ENCODE data around the gene MRC2. TPM values are rescaled to one million over a fixed set of nuclear protein-coding genes. Genes with fewer than 3 reads are reported as not detected.
A peak's percentile ranks its signal among the peaks of the same experiment; 100 is the strongest.

MRC2 gene
- total and polyA plus RNA-seq, 9 of the 15 experiments (the other 6 are each of a cell fraction or from before 2014, with no cell fraction given): 0.28 to 11.5 (median 6.6) TPM

DNA sequence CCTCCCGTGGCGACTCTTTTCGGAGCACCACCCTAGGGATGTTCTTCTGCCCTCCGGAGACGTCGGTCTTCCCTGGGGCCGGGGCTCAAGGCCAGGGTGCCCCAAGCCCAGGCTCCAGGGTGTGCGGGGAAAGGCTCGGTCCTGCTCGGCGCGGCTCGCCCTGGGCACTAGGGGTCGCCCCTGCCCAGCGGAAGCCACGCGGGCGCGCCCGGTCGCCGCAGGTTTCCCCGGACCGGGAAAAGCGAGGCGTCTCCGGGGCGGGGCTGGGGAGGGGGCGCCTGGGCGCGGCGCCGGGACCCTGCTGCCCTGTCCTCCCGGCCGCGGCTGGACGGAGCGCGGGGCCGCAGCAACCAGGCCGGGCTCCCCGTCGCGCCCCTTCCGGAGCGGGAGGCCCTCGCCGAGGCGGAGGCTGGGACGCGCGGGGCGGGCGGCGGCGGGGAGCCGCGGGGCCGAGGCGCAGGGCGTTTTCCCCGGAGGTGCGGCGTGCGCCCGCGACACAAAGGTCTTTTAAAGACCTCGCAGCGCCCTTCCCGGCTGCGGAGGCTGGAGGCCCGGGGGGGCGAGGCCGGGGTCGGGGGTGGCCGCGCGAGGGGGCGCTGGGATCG lies 76.4 kb downstream of the MRC2 start (continued):
- TF ChIP-seq, protein P1, sequence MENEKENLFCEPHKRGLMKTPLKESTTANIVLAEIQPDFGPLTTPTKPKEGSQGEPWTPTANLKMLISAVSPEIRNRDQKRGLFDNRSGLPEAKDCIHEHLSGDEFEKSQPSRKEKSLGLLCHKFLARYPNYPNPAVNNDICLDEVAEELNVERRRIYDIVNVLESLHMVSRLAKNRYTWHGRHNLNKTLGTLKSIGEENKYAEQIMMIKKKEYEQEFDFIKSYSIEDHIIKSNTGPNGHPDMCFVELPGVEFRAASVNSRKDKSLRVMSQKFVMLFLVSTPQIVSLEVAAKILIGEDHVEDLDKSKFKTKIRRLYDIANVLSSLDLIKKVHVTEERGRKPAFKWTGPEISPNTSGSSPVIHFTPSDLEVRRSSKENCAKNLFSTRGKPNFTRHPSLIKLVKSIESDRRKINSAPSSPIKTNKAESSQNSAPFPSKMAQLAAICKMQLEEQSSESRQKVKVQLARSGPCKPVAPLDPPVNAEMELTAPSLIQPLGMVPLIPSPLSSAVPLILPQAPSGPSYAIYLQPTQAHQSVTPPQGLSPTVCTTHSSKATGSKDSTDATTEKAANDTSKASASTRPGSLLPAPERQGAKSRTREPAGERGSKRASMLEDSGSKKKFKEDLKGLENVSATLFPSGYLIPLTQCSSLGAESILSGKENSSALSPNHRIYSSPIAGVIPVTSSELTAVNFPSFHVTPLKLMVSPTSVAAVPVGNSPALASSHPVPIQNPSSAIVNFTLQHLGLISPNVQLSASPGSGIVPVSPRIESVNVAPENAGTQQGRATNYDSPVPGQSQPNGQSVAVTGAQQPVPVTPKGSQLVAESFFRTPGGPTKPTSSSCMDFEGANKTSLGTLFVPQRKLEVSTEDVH (IDR thresholded peaks at IDR 0.05; ENCODE audit: low read depth, partially characterized antibody): no peak
- TF ChIP-seq FOXP1 (CRISPR knock-in tag; IDR thresholded peaks at IDR 0.05): no peak
- TF ChIP-seq, protein P2, sequence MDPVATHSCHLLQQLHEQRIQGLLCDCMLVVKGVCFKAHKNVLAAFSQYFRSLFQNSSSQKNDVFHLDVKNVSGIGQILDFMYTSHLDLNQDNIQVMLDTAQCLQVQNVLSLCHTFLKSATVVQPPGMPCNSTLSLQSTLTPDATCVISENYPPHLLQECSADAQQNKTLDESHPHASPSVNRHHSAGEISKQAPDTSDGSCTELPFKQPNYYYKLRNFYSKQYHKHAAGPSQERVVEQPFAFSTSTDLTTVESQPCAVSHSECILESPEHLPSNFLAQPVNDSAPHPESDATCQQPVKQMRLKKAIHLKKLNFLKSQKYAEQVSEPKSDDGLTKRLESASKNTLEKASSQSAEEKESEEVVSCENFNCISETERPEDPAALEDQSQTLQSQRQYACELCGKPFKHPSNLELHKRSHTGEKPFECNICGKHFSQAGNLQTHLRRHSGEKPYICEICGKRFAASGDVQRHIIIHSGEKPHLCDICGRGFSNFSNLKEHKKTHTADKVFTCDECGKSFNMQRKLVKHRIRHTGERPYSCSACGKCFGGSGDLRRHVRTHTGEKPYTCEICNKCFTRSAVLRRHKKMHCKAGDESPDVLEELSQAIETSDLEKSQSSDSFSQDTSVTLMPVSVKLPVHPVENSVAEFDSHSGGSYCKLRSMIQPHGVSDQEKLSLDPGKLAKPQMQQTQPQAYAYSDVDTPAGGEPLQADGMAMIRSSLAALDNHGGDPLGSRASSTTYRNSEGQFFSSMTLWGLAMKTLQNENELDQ (CRISPR knock-in tag; IDR thresholded peaks at IDR 0.05; ENCODE audit: borderline replicate concordance): no peak
- TF ChIP-seq, protein P3, sequence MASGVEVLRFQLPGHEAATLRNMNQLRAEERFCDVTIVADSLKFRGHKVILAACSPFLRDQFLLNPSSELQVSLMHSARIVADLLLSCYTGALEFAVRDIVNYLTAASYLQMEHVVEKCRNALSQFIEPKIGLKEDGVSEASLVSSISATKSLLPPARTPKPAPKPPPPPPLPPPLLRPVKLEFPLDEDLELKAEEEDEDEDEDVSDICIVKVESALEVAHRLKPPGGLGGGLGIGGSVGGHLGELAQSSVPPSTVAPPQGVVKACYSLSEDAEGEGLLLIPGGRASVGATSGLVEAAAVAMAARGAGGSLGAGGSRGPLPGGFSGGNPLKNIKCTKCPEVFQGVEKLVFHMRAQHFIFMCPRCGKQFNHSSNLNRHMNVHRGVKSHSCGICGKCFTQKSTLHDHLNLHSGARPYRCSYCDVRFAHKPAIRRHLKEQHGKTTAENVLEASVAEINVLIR (CRISPR knock-in tag; IDR thresholded peaks at IDR 0.05): no peak
- TF ChIP-seq, protein P4, sequence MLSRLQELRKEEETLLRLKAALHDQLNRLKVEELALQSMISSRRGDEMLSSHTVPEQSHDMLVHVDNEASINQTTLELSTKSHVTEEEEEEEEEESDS (CRISPR knock-in tag; IDR thresholded peaks at IDR 0.05): no peak
- no peak for TF ChIP-seq PYGO2 (tag; IDR thresholded peaks at IDR 0.05)
- TF ChIP-seq, protein P5, sequence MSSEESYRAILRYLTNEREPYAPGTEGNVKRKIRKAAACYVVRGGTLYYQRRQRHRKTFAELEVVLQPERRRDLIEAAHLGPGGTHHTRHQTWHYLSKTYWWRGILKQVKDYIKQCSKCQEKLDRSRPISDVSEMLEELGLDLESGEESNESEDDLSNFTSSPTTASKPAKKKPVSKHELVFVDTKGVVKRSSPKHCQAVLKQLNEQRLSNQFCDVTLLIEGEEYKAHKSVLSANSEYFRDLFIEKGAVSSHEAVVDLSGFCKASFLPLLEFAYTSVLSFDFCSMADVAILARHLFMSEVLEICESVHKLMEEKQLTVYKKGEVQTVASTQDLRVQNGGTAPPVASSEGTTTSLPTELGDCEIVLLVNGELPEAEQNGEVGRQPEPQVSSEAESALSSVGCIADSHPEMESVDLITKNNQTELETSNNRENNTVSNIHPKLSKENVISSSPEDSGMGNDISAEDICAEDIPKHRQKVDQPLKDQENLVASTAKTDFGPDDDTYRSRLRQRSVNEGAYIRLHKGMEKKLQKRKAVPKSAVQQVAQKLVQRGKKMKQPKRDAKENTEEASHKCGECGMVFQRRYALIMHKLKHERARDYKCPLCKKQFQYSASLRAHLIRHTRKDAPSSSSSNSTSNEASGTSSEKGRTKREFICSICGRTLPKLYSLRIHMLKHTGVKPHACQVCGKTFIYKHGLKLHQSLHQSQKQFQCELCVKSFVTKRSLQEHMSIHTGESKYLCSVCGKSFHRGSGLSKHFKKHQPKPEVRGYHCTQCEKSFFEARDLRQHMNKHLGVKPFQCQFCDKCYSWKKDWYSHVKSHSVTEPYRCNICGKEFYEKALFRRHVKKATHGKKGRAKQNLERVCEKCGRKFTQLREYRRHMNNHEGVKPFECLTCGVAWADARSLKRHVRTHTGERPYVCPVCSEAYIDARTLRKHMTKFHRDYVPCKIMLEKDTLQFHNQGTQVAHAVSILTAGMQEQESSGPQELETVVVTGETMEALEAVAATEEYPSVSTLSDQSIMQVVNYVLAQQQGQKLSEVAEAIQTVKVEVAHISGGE (CRISPR knock-in tag; IDR thresholded peaks at IDR 0.05): peak in 1 of 3 experiments; percentile 65; a peak in 2 of 6 replicates
- TF ChIP-seq CHD2 (IDR thresholded peaks at IDR 0.05; ENCODE audit: low read depth, low read length): no peak
- TF ChIP-seq, protein P6, sequence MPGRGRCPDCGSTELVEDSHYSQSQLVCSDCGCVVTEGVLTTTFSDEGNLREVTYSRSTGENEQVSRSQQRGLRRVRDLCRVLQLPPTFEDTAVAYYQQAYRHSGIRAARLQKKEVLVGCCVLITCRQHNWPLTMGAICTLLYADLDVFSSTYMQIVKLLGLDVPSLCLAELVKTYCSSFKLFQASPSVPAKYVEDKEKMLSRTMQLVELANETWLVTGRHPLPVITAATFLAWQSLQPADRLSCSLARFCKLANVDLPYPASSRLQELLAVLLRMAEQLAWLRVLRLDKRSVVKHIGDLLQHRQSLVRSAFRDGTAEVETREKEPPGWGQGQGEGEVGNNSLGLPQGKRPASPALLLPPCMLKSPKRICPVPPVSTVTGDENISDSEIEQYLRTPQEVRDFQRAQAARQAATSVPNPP (IDR thresholded peaks at IDR 0.05; ENCODE audit: borderline replicate concordance, insufficient read depth, insufficient read length): no peak
- TF ChIP-seq SAP30 (IDR thresholded peaks at IDR 0.05; ENCODE audit: borderline replicate concordance, insufficient read depth, low read depth, low read length, poor library complexity, severe bottlenecking): no peak
- TF ChIP-seq, protein P7, sequence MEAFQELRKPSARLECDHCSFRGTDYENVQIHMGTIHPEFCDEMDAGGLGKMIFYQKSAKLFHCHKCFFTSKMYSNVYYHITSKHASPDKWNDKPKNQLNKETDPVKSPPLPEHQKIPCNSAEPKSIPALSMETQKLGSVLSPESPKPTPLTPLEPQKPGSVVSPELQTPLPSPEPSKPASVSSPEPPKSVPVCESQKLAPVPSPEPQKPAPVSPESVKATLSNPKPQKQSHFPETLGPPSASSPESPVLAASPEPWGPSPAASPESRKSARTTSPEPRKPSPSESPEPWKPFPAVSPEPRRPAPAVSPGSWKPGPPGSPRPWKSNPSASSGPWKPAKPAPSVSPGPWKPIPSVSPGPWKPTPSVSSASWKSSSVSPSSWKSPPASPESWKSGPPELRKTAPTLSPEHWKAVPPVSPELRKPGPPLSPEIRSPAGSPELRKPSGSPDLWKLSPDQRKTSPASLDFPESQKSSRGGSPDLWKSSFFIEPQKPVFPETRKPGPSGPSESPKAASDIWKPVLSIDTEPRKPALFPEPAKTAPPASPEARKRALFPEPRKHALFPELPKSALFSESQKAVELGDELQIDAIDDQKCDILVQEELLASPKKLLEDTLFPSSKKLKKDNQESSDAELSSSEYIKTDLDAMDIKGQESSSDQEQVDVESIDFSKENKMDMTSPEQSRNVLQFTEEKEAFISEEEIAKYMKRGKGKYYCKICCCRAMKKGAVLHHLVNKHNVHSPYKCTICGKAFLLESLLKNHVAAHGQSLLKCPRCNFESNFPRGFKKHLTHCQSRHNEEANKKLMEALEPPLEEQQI (IDR thresholded peaks at IDR 0.05): no peak

Measured in K562 (cell line).